Panc1 (cell line): Measurements from ENCODE around the gene CDKAL1. TPM values are rescaled to one million over a fixed set of nuclear protein-coding genes. Genes with fewer than 3 reads are reported as not detected.

Experiments used
- ATAC-seq: fragments of 200-7000 bp; cut with Tn5 transposase; 2 replicates; pipeline ENCODE4 v1.9.1; 2020; ENCODE audit warnings: mild to moderate bottlenecking, moderate library complexity
- BruUV-seq: library from RNA; stranded (reverse); fragments of 400-500 nt; replicated peaks from 2 replicates; lab custom pipeline; 2021; lab: Mats Ljungman, UMichigan
- CTCF ChIA-PET: fragments of 300-600 bp; sonication (Branson Sonifier 250); formaldehyde crosslinking; loops from one replicate; lab custom pipeline; 2022; ENCODE audit warnings: antibody characterized with exemption; lab: Charles Lee
- POLR2A ChIA-PET: fragments of 300-600 bp; sonication (Branson Sonifier 250); formaldehyde crosslinking; loops from one replicate; lab custom pipeline; 2022; ENCODE audit warnings: antibody characterized with exemption; lab: Charles Lee
- DNase-seq: peaks from one replicate; pipeline ENCODE4 v3.0.0-alpha.2; 2010; ENCODE audit warnings: low read depth, low spot score
- H3K27ac ChIP-seq: 2 replicates; pipeline ENCODE4 v1.5.1; 2011; ENCODE audit warnings: mild to moderate bottlenecking, low read length, inconsistent platforms
- H3K27me3 ChIP-seq: fragments of 200-500 bp; sonication (Bioruptor generic); 2 replicates; pipeline ENCODE4 v1.6.0; 2014; ENCODE audit warnings: low read length, inconsistent platforms; ENCODE audit not compliant: control insufficient read depth, insufficient read depth
- H3K36me3 ChIP-seq: fragments of 200-500 bp; sonication (Bioruptor generic); 2 replicates; pipeline ENCODE4 v1.5.1; 2014; ENCODE audit warnings: inconsistent platforms, mild to moderate bottlenecking, low read length, moderate library complexity; ENCODE audit not compliant: control insufficient read depth, insufficient read depth
- H3K4me1 ChIP-seq: 2 replicates; pipeline ENCODE4 v1.5.1; 2011; ENCODE audit warnings: inconsistent platforms, mild to moderate bottlenecking, low read length, moderate library complexity; ENCODE audit not compliant: control insufficient read depth, insufficient read depth
- H3K4me3 ChIP-seq, 2 experiments: 2 replicates each; pipeline ENCODE4 v1.5.1; 2011 to 2012; ENCODE audit warnings: low read depth in 2 of 2, low read length in 2 of 2, mild to moderate bottlenecking in 2 of 2, inconsistent platforms in 1 of 2, moderate library complexity in 1 of 2
- H3K9me3 ChIP-seq: fragments of 200-500 bp; sonication (Bioruptor generic); 2 replicates; pipeline ENCODE4 v1.5.1; 2014; ENCODE audit warnings: low read depth, mild to moderate bottlenecking, inconsistent platforms, low read length, moderate library complexity; ENCODE audit not compliant: control insufficient read depth, insufficient read depth
- POLR2AphosphoS5 ChIP-seq: IDR thresholded peaks from 2 replicates; pipeline ENCODE4 v1.6.1; 2012; ENCODE audit warnings: mild to moderate bottlenecking, low read depth, low read length, moderate library complexity
- SIN3A ChIP-seq: IDR thresholded peaks from 2 replicates; pipeline ENCODE4 v1.6.1; 2012; ENCODE audit warnings: low read depth, mild to moderate bottlenecking, low read length, moderate library complexity, borderline replicate concordance; ENCODE audit not compliant: insufficient read depth
- TCF7L2 ChIP-seq: IDR thresholded peaks from 2 replicates; pipeline ENCODE4 v1.6.1; 2011; ENCODE audit warnings: mild to moderate bottlenecking, low read depth, low read length, inconsistent platforms
- in situ Hi-C: cut with HindIII; loops from 2 replicates; pipeline ENCODE4 v1.10.0; 2016; ENCODE audit warnings: low sequenced_read_pairs, low pct_unique_long_range_greater_than_20kb
- intact Hi-C: fragments of 100-400 bp; cut with micrococcal nuclease; formaldehyde crosslinking; loops from one replicate; pipeline ENCODE4 v1.10.0; 2022; ENCODE audit not compliant: unreplicated experiment
- total RNA-seq: library from RNA; stranded (reverse); gene quantifications from one replicate; pipeline ENCODE4 v1.2.1, GENCODE V29; 2021; ENCODE audit not compliant: unreplicated experiment
- TF ChIP-seq, protein P1 (sequence below): fragments of 450-650 bp; IDR thresholded peaks from 2 replicates; pipeline ENCODE4 v1.5.1; 2017; ENCODE audit warnings: mild to moderate bottlenecking
- TF ChIP-seq, protein P2 (sequence below), 2 experiments: IDR thresholded peaks; 2 replicates each; pipeline ENCODE4 v1.6.1; 2011 to 2012; ENCODE audit warnings: low read depth in 2 of 2, control low read depth in 1 of 2, low read length in 1 of 2, mild to moderate bottlenecking in 1 of 2, moderate library complexity in 1 of 2; ENCODE audit not compliant: insufficient read depth in 1 of 2

CDKAL1 gene
- total RNA-seq, 1 experiment from 2014 or later: 14.5 TPM

DNA sequence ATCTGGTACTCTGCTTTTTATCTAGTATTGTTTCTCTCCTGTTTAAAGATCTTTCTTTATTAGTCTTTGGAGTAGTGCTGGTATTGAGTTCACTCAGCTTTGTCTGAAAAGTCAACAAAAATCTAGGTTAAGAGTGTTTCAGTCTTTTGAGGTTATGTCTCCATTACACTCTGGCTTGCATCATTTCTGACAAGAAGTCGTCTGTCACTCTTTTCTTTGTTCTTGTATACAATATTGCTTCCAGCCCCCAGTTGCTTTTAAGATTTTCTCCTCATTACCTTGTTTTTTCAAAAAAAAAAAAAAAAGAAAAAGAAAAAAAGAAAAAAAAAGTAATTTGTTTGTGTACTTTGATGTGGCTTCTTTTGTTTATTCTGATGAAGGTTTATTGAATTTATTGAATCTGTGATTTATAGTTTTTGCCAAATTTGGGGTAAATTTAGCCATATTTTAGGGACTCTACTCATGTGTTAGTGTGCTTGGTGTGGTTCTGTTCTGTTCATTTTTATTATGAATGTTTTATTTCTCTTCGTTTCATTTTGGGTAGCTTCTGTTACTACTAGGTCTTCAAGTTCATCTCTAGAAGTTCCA is 408.9 kb downstream of the CDKAL1 start:
- H3K27me3 ChIP-seq: no peaks in the 10 kb centered on the region
- H3K27ac ChIP-seq: no peak overlapping the region
- no peaks in the 10 kb centered on the region for H3K4me1 ChIP-seq
- H3K9me3 ChIP-seq: no peaks in the 10 kb centered on the region; the same call in 1 of the 2 replicates
- H3K36me3 ChIP-seq: no peaks in the 10 kb centered on the region
- no peak overlapping the region for H3K4me3 ChIP-seq
- no peak for ATAC-seq
- CTCF ChIA-PET: no interaction called here
- intact Hi-C loops (no loop called here), in situ Hi-C loops (no loop called here)
- no peak for TF ChIP-seq TCF7L2
- TF ChIP-seq, protein P1, sequence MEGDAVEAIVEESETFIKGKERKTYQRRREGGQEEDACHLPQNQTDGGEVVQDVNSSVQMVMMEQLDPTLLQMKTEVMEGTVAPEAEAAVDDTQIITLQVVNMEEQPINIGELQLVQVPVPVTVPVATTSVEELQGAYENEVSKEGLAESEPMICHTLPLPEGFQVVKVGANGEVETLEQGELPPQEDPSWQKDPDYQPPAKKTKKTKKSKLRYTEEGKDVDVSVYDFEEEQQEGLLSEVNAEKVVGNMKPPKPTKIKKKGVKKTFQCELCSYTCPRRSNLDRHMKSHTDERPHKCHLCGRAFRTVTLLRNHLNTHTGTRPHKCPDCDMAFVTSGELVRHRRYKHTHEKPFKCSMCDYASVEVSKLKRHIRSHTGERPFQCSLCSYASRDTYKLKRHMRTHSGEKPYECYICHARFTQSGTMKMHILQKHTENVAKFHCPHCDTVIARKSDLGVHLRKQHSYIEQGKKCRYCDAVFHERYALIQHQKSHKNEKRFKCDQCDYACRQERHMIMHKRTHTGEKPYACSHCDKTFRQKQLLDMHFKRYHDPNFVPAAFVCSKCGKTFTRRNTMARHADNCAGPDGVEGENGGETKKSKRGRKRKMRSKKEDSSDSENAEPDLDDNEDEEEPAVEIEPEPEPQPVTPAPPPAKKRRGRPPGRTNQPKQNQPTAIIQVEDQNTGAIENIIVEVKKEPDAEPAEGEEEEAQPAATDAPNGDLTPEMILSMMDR: no peak
- TF ChIP-seq, protein P2, sequence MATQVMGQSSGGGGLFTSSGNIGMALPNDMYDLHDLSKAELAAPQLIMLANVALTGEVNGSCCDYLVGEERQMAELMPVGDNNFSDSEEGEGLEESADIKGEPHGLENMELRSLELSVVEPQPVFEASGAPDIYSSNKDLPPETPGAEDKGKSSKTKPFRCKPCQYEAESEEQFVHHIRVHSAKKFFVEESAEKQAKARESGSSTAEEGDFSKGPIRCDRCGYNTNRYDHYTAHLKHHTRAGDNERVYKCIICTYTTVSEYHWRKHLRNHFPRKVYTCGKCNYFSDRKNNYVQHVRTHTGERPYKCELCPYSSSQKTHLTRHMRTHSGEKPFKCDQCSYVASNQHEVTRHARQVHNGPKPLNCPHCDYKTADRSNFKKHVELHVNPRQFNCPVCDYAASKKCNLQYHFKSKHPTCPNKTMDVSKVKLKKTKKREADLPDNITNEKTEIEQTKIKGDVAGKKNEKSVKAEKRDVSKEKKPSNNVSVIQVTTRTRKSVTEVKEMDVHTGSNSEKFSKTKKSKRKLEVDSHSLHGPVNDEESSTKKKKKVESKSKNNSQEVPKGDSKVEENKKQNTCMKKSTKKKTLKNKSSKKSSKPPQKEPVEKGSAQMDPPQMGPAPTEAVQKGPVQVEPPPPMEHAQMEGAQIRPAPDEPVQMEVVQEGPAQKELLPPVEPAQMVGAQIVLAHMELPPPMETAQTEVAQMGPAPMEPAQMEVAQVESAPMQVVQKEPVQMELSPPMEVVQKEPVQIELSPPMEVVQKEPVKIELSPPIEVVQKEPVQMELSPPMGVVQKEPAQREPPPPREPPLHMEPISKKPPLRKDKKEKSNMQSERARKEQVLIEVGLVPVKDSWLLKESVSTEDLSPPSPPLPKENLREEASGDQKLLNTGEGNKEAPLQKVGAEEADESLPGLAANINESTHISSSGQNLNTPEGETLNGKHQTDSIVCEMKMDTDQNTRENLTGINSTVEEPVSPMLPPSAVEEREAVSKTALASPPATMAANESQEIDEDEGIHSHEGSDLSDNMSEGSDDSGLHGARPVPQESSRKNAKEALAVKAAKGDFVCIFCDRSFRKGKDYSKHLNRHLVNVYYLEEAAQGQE (IDR thresholded peaks at IDR 0.05; ENCODE audit: insufficient read depth in 1 of 2, low read depth in 2 of 2, low read length in 1 of 2): no peak
- DNase-seq: no peak
- POLR2A ChIA-PET: interaction anchor here (0.7 kb wide), 1 partner anchor 1945 kb away, joined by 9 read pairs; no protein-coding TSS in a partner anchor
- no TSS peak for BruUV-seq

DNA sequence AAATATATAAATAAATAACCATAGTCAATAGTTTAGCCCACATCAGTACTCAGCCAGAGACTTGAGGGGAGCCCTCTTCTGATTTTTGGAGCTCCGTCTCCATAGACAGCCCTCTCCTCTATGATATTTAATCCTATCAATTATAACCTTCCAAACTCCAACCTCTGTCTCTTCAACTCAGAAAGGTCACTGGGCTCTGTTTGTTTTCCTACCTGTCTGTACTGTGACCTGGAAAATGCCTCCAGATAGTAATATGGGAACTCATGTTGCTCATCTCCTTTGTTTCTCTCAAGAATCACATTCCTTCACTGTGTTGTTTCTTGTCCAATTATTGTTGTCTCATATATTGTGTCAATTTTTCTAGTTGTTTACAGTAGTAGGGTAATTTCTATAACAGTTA is 409.7 kb downstream of the CDKAL1 start:
- DNase-seq (no peak), ATAC-seq (no peak)
- H3K27ac ChIP-seq: no peak overlapping the region
- no peaks in the 10 kb centered on the region for H3K4me1 ChIP-seq
- H3K27me3 ChIP-seq: no peaks in the 10 kb centered on the region
- no peak for TF ChIP-seq TCF7L2
- no peak for TF ChIP-seq SIN3A
- TF ChIP-seq POLR2AphosphoS5: no peak
- TF ChIP-seq, protein P2 (IDR thresholded peaks at IDR 0.05; ENCODE audit: insufficient read depth in 1 of 2, low read depth in 2 of 2, low read length in 1 of 2): no peak
- TF ChIP-seq, protein P1: no peak
- no TSS peak for BruUV-seq
- in situ Hi-C loops (no loop called here), intact Hi-C loops (no loop called here)
- CTCF ChIA-PET: no interaction called here
- H3K9me3 ChIP-seq: no peaks in the 10 kb centered on the region; the same call in 1 of the 2 replicates
- H3K36me3 ChIP-seq: no peaks in the 10 kb centered on the region
- no peak overlapping the region for H3K4me3 ChIP-seq
- POLR2A ChIA-PET: no interaction called here
